Renal cortex interstitium (tissue), 15 donors: ENCODE measurements around the gene ARHGAP26. TPM values are rescaled to one million over a fixed set of nuclear protein-coding genes. Genes with fewer than 3 reads are reported as not detected.

Source experiments
- DNase-seq, 11 donors: peaks; one replicate each; pipeline ENCODE4 v3.0.0-alpha.2; 2013; ENCODE audit warnings: low read depth in 9 of 11, low spot score in 4 of 11; ENCODE audit errors: extremely low read depth in 1 of 11
- long read RNA-seq, 16 experiments: transcript quantifications; one replicate each; lab custom pipeline, GENCODE V29; 2026
- polyA plus RNA-seq, 3 donors: library from polyadenylated mRNA; unstranded; fragments of 120-200 nt; gene quantifications; one replicate each; pipeline ENCODE4 v1.2.1, GENCODE V29; 2013; ENCODE audit not compliant: insufficient read length in 3 of 3

Gene ARHGAP26
- 10 to 100 TPM; 10.7 to 13.7 (median 10.9) TPM for polyA plus RNA-seq
- long read RNA-seq, donor 1 = 0 reads
- long read RNA-seq, donor 2 = 0 reads
- long read RNA-seq, donor 3 = 0 reads
- long read RNA-seq, donor 4 = 0 reads
- long read RNA-seq, donor 5 = 0 reads
- long read RNA-seq, donor 6 = 0 reads
- long read RNA-seq, donor 7 = 0 reads
- long read RNA-seq, donor 8 = 0 reads
- long read RNA-seq, donor 9 = 0 reads
- long read RNA-seq, donor 10 = 0 reads
- long read RNA-seq, donor 11 = 0 reads
- long read RNA-seq, donor 12 = 0 reads
- long read RNA-seq, donor 13 = 0 reads
- long read RNA-seq, donor 14 = 0 reads
- long read RNA-seq, donor 15 = 0 reads
- long read RNA-seq, donor 16, partial matches to known transcripts = 37 of 43 reads
- long read RNA-seq, donor 16, other reads (novel, unspliced or antisense) = 5 of 43 reads

DNA sequence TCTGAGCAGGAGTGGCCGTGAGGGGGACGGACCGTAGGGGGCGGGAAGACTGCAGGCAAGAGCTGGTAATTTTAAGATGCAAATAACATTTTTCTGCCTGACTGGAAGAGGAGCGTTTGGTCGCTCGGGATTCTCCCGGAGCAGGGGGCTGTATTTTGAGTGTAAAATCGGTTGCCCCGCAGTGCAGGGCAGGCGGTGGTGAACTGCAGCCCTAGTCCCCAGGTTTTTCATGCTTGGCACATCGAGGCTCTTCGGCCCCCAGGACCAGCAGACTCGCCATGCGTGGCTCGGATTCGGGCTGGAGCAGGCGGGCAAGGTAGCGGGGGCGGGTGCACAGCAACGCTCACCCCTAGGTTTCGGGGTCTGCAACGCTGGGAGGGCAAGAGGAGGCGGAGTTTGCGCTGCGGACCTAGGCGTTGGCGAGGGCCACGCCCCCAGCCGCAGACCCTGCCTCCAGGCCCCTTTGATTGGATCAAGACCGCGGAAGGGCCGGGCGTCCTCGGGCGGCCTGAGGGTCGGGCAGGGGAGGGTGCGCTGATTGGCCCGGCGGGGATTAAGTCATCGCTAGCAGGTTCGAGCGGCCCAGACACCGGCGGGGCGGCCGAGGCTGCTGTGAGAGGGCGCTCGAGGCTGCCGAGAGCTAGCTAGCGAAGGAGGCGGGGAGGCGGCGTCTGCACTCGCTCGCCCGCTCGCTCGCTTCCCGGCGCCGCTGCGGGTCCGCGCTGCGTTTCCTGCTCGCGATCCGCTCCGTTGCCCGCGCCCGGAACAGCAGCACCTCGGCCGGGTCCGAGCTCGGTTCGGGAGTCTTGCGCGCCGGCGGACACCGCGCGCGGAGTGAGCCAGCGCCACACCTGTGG lies at the start of gene ARHGAP26:
TSS of gene ARHGAP26 (plus strand) at position 585 of the 857 bp plus-strand sequence. CDS start 385 bp downstream, outside the sequence.
- DNase-seq = peak; percentile 83 to 96 (median 93)

DNA sequence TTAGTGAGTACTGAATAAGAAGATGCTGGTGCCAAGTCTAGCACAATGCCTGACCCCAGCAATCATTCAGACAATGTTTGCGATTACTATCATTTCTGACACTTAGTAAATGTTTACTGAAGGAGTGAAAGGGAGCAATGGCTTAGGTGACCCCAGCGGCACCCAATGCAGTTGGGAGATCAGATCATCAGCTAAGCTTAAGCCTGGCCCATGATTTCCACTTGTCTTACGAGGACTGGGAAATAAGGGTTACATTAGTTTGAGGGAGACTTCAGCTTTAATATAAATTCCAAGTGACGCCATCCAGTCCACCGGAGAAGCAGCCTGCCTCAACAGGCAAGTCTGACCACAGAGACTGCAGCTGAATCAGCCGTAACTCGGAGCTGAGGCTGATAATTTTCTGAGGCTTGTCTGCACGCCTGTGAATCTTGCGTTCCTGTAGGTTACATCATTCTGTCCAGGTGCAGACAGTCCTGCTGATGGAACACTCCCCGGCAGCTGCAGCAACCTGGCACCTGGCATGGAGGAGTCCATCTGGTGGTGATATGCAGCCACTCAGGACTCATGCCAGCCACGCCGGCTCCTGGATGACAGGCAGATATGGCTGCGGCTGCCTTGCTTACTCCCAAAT lies 49.4 kb upstream of the ARHGAP26 start:
- no peak for DNase-seq

DNA sequence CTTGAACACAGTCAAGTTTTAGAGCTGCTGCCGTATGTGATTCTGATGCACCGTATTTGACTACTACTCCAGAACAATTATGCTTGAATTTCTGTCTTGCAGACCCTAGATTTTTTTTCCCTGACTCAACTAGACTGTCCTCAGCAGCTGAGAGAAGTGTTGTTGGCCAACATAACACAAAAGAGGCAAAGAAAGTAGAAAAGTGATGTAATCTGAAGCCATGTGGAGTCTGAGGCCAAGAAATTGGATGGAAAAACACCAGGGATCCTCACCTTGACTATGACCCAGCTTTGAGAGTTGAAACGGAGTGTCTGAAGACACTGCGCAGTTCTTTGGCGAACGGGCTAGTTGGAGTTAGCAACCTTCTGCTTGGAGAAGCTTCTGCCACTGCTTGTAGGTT lies 48.0 kb upstream of the ARHGAP26 start:
- DNase-seq = no peak

GRCh38 chr5:142722896-142723295 lies 47.3 kb upstream of the ARHGAP26 start:
- no peak for DNase-seq

DNA sequence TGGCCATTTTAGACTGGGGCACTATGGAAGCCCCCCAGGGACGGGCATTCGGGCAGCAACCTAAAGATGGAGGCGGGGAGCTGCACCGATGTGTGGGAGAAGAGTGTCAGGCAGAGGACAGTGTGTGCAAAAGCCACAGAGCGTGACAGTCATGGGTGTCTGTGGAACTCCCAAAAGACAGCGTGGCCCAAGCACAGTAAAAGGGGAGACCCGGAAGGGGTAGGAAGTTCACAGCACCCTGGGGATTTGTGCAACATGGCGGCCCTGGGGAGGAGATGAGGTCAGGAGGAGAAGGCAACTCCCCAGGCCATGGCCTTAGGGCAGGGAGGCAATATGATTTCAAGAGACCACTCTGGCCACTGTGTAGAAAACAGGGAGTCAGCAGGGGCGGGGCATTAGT lies 45.4 kb upstream of the ARHGAP26 start:
- DNase-seq = no peak

- no peak for DNase-seq
Measured at GRCh38 chr5:142725231-142726187, 44.7 kb upstream of the ARHGAP26 start.

- no peak for DNase-seq
Measured at GRCh38 chr5:142726188-142726731, 43.9 kb upstream of the ARHGAP26 start.

- DNase-seq = no peak
Measured at GRCh38 chr5:142727735-142728047, 42.5 kb upstream of the ARHGAP26 start.

- no peak for DNase-seq
Measured at GRCh38 chr5:142735323-142736246, 34.6 kb upstream of the ARHGAP26 start.

DNA sequence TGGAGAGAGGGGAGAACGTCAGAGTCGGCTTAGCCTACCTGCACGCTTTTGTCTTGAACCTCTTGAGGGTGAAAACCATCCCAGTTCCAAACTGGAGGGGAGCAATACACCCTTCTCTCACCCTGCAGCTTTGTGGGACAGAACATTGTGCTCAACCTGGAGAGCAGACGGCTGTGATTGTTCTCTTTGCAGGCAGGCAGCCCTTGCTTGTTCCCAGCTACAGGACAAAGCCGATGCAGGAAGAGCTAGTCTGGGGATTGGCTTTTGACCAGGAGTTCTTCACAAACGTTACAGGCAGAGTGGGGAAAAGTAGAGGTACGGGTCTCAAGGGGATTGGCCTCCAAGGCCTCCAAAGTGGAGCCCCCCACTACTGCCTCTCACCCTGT lies 33.9 kb upstream of the ARHGAP26 start:
- no peak for DNase-seq

DNA sequence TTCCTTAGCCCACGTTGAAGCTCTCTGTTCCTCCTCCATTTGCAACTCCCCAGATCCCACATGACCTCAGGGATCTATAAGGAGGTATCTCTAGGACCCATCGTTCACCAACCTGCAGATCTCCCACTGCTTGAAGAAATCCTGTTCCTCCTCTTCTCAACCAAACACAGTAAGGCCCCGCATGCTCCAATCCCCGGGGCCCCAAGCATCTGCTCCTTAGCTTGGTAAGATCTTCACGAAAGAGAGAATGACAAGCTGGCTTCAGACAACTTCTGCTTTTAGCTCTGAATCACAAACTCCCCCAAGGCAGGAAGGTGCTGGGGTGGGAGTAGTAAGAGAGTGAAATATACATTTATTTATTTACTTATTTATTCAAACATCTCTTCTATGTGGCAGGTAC lies 33.0 kb upstream of the ARHGAP26 start:
- DNase-seq = no peak

DNA sequence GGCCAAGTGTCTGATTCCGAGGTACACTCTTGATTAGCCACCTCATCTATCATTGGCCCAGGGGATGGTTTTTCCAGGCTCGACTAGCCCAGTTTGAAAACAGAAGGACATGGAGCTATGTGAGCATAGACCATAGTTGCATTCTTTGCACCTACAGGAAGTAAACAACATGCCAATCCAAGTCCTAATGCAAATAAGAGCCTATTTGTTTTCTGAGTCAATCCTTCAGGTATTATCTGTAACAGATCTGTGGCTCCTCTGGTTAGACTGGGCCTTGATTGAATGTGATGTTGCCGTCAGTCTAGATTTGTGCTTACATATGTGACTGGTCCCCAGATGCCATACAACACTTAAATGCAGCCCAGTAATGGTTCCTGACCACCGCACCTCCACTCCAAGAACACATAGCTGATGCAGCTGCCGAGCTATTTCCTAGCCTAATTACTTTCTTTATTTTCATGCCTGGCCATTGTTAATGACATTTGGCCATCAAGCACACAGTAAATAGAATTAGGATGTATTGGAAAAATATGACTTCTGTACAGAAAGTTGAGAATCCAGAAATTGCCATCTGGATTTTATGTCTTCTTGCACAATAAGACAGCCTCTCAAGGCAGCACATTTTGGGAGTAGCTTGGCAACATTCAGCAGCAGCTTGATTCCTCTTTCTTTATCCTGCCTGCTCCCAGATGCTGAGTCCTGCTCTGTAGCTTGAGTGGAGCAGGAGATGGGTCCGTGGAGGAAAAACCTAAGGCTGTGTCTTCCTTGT lies 29.5 kb upstream of the ARHGAP26 start:
- DNase-seq = no peak

- DNase-seq = no peak
Measured at GRCh38 chr5:142743592-142744441, 26.4 kb upstream of the ARHGAP26 start.

DNA sequence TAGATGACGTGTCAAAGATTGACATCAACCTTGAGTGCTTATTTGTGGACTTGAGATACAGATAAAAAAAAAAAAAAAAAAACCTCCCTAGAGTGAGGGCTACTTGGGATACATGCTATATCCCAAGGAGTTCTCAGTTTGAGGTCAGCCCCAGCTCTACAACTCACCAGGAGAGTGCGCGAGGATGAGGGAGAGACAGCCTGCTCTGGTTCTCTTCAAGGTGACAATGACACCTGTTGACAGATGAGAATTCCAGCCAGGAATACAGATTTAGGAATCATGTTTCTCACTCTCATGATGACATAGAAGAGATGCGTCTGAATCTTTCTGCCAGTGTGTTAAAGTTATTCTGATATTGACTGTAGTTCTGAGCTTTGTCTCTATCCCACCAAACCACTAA lies 24.9 kb upstream of the ARHGAP26 start:
- no peak for DNase-seq

DNA sequence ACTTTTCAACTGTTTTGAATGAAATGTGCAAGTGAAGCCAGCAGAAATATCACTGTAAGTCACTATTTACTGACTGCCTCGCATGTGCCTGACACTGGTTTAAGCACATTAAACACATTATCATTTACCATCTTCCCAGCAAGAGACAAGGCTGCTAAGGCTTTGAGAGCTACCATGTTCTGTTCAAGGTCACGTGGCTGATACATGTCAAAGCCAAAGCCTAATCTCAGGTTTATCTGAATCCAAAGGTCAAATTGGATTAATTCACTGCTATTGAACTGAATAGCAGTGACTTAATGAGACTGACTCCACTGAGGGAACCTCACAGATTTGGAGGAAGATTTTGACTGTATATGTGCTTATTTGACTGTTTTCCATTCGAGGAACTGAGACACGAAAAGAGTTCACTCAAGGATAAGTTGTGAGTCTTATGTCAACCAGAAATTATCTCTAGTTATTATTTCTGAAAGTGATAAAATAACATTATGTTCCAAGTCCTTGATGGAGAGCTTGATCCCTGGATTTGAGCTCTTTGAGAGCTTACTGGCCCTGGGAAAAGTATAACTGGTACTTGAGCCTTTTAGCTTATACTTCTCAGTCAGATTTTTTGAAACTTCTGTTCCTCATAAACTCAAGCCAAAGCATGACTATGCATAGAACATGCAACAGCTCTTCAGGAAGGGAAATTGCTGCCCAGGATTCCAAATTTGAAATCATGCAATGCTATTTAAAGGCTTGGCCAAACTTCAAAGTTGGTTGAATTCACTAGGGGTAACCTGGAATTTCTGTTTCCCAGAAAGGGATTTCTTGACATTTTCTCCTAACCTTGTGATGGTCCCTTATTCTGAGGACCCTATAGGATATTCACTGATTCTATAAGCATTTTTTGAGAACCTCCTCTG lies 23.4 kb upstream of the ARHGAP26 start:
- DNase-seq = no peak
